Osteocyte (in vitro differentiated cells): Measurements from ENCODE around the gene CES2. TPM values are rescaled to one million over a fixed set of nuclear protein-coding genes. Genes with fewer than 3 reads are reported as not detected.

Experiments
- DNase-seq: peaks from one replicate; pipeline ENCODE4 v3.0.0; 2021; ENCODE audit warnings: mixed read lengths; ENCODE audit not compliant: unreplicated experiment; ENCODE audit errors: extremely low spot score
- H3K27ac Mint-ChIP-seq: one replicate; pipeline ENCODE4 v1.8.0; 2021; ENCODE audit warnings: mild to moderate bottlenecking, mixed read lengths; ENCODE audit not compliant: unreplicated experiment
- H3K27me3 Mint-ChIP-seq: one replicate; pipeline ENCODE4 v1.8.0; 2021; ENCODE audit warnings: mixed read lengths; ENCODE audit not compliant: unreplicated experiment
- H3K36me3 Mint-ChIP-seq: one replicate; pipeline ENCODE4 v1.8.0; 2021; ENCODE audit warnings: mixed read lengths; ENCODE audit not compliant: unreplicated experiment
- H3K4me1 Mint-ChIP-seq: one replicate; pipeline ENCODE4 v1.8.0; 2021; ENCODE audit warnings: mixed read lengths; ENCODE audit not compliant: unreplicated experiment
- H3K4me3 Mint-ChIP-seq: one replicate; pipeline ENCODE4 v1.8.0; 2021; ENCODE audit warnings: mild to moderate bottlenecking, moderate library complexity, mixed read lengths; ENCODE audit not compliant: unreplicated experiment
- H3K9me3 Mint-ChIP-seq: one replicate; pipeline ENCODE4 v1.8.0; 2021; ENCODE audit warnings: mixed read lengths; ENCODE audit not compliant: unreplicated experiment
- total RNA-seq: library from RNA; stranded (reverse); gene quantifications from 2 replicates; pipeline ENCODE4 v1.2.1, GENCODE V29; 2021
- TF ChIP-seq, protein P1 (sequence below): fragments of 200-600 bp; sonication (generic); IDR thresholded peaks from 2 replicates; pipeline ENCODE4 v1.5.0; 2021; ENCODE audit warnings: antibody characterized with exemption, mild to moderate bottlenecking, moderate library complexity

CES2 gene
- total RNA-seq, 1 donor from 2014 or later, result 38.6 TPM

DNA sequence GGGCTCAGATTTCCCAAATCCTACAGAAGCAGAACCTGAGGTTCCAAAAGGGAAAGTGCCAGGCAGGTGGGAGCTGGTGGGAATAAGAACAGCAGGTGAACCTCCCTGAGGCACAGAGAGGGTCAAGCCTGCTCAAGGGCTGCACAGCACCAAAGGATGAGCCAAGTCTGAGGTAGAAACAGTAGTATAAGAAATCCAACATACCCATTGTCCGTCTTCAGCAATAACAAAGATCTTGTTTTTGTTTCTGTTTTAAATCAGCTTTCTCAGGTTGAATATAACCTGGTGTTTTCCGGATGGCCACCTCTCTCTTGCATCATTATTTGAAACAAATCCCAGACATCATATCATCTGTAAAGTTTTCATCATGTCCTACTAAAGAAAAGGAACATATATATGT is 15.1 kb downstream of the CES2 start:
- Mint-ChIP-seq H3K9me3 (peaks cover 9% of the 10 kb centered on the region), H3K4me3 (no peak overlapping the region), H3K27me3 (peaks cover 21% of the 10 kb centered on the region), H3K27ac (no peak overlapping the region), H3K36me3 (peaks cover 3% of the 10 kb centered on the region), H3K4me1 (no peaks in the 10 kb centered on the region)
- DNase-seq, result no peak
- TF ChIP-seq, protein P1, sequence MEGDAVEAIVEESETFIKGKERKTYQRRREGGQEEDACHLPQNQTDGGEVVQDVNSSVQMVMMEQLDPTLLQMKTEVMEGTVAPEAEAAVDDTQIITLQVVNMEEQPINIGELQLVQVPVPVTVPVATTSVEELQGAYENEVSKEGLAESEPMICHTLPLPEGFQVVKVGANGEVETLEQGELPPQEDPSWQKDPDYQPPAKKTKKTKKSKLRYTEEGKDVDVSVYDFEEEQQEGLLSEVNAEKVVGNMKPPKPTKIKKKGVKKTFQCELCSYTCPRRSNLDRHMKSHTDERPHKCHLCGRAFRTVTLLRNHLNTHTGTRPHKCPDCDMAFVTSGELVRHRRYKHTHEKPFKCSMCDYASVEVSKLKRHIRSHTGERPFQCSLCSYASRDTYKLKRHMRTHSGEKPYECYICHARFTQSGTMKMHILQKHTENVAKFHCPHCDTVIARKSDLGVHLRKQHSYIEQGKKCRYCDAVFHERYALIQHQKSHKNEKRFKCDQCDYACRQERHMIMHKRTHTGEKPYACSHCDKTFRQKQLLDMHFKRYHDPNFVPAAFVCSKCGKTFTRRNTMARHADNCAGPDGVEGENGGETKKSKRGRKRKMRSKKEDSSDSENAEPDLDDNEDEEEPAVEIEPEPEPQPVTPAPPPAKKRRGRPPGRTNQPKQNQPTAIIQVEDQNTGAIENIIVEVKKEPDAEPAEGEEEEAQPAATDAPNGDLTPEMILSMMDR, result no peak

DNA sequence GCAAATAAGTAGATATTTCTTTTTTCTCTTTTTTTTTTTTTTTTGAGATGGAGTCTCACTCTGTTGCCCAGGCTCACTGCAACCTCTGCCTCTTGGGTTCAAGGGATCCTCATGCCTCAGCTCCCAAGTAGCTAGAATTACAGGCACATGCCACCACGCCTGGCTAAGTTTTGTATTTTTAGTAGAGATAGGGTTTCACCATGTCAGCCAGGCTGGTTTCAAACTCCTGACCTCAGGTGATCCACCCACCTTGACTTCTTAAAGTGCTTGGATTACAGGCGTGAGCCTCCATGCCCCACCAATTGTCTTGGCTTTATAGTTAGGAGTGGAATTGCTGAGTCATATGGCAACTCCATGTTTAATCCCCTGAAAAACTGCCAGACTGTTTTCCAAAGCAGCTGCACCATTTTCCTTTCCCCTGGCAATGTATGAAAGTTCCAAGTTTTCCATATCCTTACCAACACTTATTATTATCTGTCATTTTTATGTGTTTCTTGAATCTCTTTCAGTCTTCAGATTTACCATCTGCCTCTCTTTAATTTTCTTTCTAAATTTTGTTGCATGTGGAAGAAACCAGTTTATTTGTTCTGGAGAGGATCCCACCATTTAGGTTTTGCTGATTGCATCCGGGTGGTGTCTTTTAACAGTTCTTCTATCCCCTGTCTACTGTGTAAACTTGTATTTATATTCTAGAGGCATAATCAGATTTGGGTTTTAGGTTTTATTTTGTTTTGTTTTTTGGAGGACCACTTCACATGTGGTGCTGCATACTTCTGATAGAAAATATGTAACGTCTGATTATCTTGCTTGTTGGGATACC is 15.9 kb downstream of the CES2 start:
- peaks cover 9% of the 10 kb centered on the region for H3K9me3 Mint-ChIP-seq
- TF ChIP-seq, protein P1, result no peak
- H3K36me3 Mint-ChIP-seq, result peaks cover 3% of the 10 kb centered on the region
- no peaks in the 10 kb centered on the region for H3K4me1 Mint-ChIP-seq
- H3K27ac Mint-ChIP-seq, result no peak overlapping the region
- DNase-seq, result no peak
- no peak overlapping the region for H3K4me3 Mint-ChIP-seq
- H3K27me3 Mint-ChIP-seq, result peaks cover 21% of the 10 kb centered on the region

DNA sequence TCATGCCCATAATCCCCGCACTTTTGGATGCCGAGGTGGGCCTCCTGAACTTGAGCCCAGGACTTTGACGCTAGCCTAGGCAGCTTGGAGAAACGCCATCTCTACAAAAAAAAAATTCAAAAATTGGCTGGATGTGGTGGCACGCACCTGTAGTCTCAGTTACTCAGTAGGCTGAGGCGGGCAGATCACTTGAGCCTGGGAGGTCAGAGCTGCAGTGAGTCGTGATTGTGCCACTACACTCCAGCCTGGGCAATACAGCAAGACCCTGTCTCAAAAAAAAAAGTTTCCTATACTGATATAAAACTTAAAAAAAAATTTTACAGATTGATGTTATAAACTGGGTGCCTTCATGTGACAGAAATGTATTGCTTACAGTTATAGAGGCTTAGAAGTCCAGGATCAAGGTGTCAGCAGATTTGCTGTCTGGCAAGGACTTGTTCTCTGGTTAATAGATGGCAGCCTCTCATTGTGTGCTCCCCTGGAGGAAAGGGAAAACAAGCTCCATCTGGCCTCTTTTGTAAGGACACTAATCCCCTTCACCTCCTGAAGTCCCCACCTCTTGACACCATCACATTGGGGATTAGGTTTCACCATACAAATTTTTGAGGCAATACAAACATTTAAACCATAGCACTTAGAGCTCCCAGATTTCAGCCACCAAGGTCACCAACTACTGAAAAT is 17.3 kb downstream of the CES2 start:
- Mint-ChIP-seq H3K4me1 (no peaks in the 10 kb centered on the region), H3K27ac (no peak overlapping the region), H3K27me3 (peaks cover 22% of the 10 kb centered on the region), H3K4me3 (no peak overlapping the region), H3K36me3 (peaks cover 3% of the 10 kb centered on the region), H3K9me3 (peaks cover 9% of the 10 kb centered on the region)
- no peak for DNase-seq
- TF ChIP-seq, protein P1, result no peak

DNA sequence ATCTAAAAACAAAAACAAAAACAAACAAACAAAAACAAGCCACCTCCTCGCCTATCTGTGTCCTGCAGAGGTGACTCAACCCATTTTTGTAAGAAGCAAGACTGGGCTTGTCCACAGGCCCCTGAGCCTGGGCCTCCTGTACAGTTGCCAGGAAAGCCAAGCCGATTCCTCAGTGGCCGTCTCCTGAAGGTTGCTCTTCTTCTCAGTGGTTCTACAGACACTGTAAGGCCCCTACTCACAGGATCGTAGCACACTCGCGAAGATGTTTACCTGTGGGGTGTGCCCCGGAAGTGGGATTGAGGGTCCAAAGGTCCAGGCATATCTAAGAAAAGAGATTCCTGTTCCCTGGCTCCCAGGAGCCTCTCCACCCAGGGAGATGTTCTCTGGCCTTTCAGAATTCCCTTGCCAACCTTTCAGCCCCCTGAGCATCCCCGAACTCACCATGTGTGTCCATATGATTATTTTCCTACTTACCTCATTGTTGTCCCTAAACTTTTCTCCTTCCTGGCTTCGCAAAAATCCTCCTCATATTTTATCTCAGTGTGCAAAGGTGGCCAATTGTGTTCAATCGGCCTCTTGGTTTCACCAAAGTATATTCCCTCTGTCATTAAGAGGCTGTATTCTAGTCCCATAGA is 18.3 kb downstream of the CES2 start:
- H3K27ac Mint-ChIP-seq, result no peak overlapping the region

More for the DNA sequence above, 18.3 kb downstream of the CES2 start:
- Mint-ChIP-seq H3K4me1 (no peaks in the 10 kb centered on the region), H3K4me3 (no peak overlapping the region), H3K27me3 (peaks cover 30% of the 10 kb centered on the region), H3K36me3 (peaks cover 3% of the 10 kb centered on the region), H3K9me3 (peaks cover 9% of the 10 kb centered on the region)
- TF ChIP-seq, protein P1, result no peak
- no peak for DNase-seq
